Umbilical cord (tissue), 2 donors: ENCODE measurements around the gene STX16. TPM values are rescaled to one million over a fixed set of nuclear protein-coding genes. Genes with fewer than 3 reads are reported as not detected.

Experiments
- DNase-seq: peaks from one replicate; pipeline ENCODE4 v3.0.0-alpha.2; 2015; ENCODE audit warnings: low spot score
- total RNA-seq: library from RNA; depleted of rRNA; stranded (reverse); fragments of >200 nt; gene quantifications from one replicate; pipeline ENCODE4 v1.2.3, GENCODE V29; 2014; ENCODE audit warnings: low replicate concordance; ENCODE audit not compliant: insufficient read depth

The STX16 gene
- total RNA-seq, 1 donor from 2014 or later, result 24.1 TPM

GRCh38 chr20:58709703-58710039 lies 58.6 kb downstream of the STX16 start:
- DNase-seq, result no peak

DNA sequence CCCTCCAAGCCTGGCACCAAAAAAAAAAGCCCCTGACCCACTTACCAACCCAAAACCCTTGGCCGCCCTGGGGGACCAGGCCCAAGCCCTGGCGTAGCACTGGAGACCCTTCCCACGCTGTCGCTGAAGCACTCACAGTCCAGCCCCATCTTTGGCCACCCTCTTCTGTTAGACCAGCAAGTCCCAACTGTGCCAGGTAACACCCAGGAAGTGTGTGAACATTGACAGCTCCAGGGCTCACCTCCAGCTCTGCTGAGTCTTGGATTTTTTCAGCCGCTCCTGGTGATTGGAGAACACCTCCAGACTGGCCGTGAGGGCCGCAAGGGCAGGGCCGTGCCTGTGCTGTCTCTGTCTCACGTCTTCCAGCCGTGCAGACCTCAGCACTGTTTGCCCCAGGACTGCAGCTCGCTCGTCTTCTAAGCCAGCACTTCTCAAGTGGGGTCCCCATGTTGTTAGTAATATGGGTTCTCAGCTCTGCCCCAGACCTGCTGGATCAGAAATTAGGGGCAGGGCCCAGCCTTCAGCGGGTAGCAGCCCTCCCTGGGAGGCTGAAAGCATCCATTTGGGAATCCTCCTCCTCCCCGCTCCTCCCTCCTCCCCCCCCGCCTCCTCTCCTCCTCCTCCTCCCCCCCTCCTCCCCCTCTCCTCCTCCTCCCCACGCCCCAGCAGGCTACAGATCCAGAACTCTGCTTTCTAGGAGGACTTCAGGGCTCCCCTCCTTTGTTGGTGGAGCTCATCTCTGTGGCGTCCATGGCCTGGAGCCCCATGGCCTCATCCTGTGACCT lies 59.6 kb downstream of the STX16 start:
- no peak for DNase-seq

DNA sequence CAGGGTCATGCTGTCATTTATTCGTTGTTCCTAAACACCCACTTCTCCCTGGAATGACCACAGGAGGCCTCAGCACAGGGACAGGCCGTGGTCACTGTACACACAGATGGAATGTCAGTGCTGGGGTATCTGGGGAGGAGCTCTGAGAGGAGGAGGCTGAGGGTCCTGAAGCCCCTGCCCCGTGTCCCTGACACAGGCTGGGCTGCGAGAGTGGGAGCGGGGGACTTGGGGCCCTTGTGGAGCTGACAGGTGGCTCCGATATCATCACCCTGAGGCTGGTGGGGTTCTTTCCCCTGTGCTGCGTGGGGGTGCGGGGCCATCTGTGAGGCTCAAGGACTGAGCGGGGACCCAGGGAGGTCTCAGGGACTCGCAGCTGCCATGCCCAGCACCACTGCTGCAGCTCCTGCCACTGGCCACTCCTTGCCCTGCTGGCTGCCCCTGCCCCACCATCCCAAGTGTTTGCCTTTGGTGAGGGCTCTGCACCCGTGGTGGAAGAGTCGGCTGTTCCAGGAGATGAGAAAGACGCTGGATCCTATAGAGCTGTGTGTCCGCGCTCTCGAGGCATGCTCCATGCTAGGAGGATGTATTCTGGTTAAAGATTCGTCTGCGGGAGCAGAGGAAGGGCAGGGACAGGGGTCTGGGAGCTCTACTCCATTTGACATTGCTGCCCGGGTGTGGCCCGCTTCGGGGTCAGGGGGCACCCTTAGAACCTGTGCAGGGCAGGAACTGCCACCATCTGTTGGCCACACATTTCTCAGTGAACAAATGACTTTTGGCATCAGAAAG lies 60.4 kb downstream of the STX16 start:
- DNase-seq, result no peak

- DNase-seq, result no peak
Measured at GRCh38 chr20:58712151-58712791, 61.2 kb downstream of the STX16 start.

DNA sequence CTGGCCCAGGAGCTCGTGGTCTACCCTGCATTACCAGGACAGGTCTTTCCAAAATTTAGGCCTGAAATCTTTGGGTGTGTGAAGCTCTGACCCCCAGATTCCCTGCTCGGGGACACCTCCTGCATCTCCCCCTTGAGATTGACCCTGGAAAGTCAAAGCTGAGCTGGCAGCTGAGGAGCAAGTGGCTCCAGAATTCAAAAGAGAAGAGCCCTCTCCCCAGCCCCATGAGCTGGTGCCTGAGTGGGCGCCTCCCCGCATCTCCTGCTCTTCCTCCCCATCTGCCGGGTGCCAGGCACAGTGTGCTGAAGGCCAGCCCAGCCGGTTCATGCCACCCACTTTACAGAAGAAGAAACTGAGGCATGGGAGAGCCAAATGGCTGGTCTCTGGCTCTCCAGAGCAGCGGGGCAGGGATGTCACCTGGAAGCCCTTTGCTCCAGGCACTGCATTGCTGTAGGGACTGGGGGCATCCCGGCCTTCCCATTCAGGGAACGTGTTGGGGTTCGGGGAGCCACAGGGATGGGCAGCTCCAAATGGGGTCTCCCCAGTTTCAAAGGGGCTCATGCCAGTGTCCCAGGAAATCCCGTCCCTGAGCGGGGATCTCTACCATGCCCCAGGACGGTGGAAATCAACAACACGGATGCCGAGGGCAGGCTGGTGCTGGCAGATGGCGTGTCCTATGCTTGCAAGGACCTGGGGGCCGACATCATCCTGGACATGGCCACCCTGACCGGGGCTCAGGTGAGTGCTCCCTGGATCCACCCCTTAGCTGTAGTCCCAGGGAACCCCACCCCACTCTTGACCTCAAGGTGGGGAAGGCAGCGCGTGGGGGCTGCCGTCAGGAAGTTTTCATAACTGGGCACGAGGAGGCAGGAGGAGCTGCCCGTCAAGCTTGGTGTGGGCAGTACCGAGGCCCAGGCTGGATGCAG lies 62.0 kb downstream of the STX16 start:
- DNase-seq, result no peak

- no peak for DNase-seq
Measured at GRCh38 chr20:58713801-58714339, 62.8 kb downstream of the STX16 start.

DNA sequence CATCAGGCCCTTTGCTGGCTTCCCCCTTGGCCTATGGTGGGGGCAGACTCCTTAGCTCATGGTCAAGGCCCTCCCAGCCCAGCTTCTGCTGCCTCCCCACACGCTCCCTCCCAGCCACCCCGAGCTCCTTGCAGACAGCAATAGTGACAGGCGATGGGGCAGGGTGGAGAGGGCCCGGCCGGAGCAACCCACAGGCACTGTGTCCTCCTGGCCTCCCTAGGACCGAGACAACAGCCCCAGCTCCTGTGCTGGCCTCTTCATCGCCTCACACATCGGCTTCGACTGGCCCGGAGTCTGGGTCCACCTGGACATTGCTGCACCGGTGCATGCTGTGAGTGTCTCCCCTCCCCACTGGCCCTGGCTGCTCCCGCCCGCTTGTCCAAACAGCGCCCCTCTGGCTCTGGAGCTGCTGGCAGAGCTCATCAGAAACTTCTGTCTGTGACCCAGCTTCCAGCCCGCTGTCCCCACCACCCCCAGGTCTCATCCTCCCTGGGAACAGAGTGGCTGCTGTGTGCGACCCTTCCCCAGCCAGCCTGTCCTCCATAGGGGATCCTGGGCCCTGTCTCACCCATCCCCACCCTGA lies 63.3 kb downstream of the STX16 start:
- DNase-seq, result no peak

DNA sequence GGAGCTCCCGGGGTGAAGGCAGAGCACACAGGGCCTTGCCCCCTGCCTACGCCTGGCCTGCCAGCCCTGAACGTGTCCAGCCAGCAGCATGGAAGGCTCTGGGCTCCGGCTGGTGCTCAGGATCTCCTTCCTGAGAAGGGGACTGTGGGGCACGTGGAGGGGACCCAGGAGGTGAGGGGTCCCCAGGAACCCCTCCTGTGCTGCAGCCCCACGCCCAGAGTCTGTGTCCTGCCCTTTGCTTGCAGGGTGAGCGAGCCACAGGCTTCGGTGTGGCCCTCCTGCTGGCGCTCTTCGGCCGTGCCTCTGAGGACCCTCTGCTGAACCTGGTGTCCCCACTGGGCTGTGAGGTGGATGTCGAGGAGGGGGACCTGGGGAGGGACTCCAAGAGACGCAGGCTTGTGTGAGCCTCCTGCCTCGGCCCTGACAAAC lies 63.9 kb downstream of the STX16 start:
- no peak for DNase-seq

- no peak for DNase-seq
Measured at GRCh38 chr20:58715391-58715800, 64.3 kb downstream of the STX16 start.

GRCh38 chr20:58715801-58716475 lies 64.9 kb downstream of the STX16 start:
- no peak for DNase-seq

- no peak for DNase-seq
Measured at GRCh38 chr20:58716476-58717277, 65.6 kb downstream of the STX16 start.

- no peak for DNase-seq
Measured at GRCh38 chr20:58717278-58718091, 66.4 kb downstream of the STX16 start.

DNA sequence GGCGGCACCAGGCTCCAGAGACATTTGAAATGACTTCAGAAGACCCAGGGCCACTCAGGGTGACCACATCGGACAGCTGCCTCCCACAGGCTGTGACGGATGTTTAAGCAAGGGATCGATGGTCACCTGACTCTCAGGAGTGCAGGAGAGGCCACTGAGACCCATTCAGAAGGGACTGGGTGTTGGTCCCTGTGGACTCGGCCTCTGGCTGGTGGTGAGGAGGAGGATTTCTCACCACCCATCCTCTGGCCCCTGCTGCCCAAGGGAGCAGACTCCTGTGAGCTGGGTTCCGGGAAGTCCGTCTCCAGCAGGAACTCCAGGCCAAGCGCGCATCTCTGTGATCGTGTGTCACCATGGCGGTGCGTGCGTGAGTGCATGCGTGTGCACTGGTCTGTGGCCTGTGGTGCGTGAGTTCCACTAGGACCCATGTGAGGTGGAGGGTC lies 67.1 kb downstream of the STX16 start:
- no peak for DNase-seq

DNA sequence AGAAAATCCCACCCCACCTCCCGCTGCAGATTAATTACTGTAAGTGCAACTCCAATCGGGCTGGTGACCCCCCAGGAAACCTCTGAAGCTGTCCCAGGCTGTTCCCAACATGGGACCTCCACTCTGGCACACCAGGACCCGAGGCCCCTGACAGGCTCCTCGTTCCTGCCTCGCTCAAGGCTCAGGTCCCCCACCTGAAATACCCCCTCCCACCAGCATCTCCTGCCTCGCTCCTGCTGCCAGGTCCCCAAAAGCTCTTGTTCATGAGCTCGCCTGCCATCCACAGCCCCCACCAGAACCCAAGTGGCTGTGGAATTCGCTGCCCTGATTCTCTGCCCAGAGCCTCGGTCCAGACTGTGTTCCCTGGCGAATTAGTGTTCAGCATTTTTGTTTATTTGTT lies 67.6 kb downstream of the STX16 start:
- no peak for DNase-seq

DNA sequence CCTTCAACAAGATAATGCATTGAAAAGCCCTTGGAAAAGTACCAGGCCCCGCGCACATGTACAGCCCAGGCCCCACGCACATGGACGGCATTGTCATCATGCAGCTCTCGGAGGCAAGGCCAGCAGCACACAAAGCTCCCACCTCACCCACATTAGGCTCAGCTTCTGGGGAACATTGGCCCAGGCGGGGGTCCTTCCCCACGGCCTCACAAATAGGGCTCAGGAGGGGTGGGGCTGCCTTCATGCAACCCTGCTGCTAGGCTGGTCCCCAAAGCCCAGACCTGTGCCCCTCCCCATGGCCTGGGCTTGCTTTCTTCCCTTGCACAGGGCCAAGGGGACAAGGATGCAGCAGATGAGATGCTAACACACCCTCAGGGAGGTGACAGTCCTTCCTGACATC lies 68.2 kb downstream of the STX16 start:
- no peak for DNase-seq

DNA sequence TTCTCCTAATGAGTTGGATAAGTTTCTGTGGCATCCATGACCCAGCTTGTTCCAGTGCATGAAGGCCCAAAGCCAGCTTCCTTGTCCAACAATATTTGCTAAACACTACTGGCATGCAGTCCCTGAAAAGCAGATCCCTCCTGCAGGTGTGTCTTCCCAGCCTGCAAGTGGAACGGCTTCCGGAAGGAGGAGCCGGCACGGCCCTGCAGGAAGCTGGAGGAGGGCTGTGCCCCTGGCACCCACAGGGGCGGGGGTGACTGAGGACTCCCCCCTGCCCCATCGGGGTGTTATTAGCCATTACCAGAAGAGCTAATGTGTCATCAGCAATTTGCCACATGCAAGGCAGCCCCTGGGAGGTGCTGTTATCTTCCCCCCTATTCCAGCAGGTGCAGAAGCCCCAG lies 68.9 kb downstream of the STX16 start:
- no peak for DNase-seq

- DNase-seq, result no peak
Measured at GRCh38 chr20:58720890-58721289, 69.8 kb downstream of the STX16 start.
